ENCODE measurements around the gene CNTRL.

DNA sequence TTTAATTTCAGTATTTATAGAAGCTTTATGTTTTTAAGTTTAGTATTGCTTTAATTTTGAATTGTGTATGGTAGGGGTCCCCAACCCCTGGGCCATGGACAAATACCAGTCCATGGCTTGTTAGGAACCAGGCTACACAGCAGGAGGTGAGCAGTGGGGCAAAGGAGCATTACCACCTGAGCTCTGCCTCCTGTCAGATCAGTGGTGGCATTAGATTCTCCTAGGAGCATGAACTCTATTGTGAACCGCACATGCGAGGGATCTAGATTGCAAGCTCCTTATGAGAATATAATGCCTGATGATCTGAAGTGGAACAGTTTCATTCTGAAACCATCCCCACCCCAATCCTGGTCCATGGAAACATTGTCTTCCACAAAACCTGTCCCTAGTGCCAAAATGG lies 26.6 kb upstream of the CNTRL start:
- TF ChIP-seq, protein P1, sequence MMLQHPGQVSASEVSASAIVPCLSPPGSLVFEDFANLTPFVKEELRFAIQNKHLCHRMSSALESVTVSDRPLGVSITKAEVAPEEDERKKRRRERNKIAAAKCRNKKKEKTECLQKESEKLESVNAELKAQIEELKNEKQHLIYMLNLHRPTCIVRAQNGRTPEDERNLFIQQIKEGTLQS (IDR thresholded peaks at IDR 0.05), result no peak
- TF ChIP-seq SRF (IDR thresholded peaks at IDR 0.05; ENCODE audit: low read depth) (no peak), YY1 (IDR thresholded peaks at IDR 0.05; ENCODE audit: extremely low read depth, insufficient replicate concordance, low read depth, low read length) (no peak), EGR1 (IDR thresholded peaks at IDR 0.05; ENCODE audit: low read depth) (no peak), POLR2AphosphoS5 (IDR thresholded peaks at IDR 0.05; ENCODE audit: low read depth, low read length) (no peak), EZH2 (IDR thresholded peaks at IDR 0.05) (no peak), ELF1 (IDR thresholded peaks at IDR 0.05; ENCODE audit: borderline replicate concordance, low read depth) (no peak), RAD21 (IDR thresholded peaks at IDR 0.05; ENCODE audit: low read depth) (no peak), POLR2A (IDR thresholded peaks at IDR 0.05; ENCODE audit: borderline replicate concordance, extremely low read depth, insufficient read depth, insufficient read length) (no peak), EZH2phosphoT487 (IDR thresholded peaks at IDR 0.05; ENCODE audit: borderline replicate concordance) (no peak), SIN3A (IDR thresholded peaks at IDR 0.05; ENCODE audit: low read depth) (no peak)
- TF ChIP-seq, protein P2, sequence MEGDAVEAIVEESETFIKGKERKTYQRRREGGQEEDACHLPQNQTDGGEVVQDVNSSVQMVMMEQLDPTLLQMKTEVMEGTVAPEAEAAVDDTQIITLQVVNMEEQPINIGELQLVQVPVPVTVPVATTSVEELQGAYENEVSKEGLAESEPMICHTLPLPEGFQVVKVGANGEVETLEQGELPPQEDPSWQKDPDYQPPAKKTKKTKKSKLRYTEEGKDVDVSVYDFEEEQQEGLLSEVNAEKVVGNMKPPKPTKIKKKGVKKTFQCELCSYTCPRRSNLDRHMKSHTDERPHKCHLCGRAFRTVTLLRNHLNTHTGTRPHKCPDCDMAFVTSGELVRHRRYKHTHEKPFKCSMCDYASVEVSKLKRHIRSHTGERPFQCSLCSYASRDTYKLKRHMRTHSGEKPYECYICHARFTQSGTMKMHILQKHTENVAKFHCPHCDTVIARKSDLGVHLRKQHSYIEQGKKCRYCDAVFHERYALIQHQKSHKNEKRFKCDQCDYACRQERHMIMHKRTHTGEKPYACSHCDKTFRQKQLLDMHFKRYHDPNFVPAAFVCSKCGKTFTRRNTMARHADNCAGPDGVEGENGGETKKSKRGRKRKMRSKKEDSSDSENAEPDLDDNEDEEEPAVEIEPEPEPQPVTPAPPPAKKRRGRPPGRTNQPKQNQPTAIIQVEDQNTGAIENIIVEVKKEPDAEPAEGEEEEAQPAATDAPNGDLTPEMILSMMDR (IDR thresholded peaks at IDR 0.05 in 2 of 3, conservative IDR thresholded peaks at IDR 0.05 in 1 of 3; ENCODE audit: borderline replicate concordance in 1 of 3, insufficient read depth in 1 of 3, low read depth in 2 of 3, low read length in 2 of 3), result no peak
- TF ChIP-seq, protein P3, sequence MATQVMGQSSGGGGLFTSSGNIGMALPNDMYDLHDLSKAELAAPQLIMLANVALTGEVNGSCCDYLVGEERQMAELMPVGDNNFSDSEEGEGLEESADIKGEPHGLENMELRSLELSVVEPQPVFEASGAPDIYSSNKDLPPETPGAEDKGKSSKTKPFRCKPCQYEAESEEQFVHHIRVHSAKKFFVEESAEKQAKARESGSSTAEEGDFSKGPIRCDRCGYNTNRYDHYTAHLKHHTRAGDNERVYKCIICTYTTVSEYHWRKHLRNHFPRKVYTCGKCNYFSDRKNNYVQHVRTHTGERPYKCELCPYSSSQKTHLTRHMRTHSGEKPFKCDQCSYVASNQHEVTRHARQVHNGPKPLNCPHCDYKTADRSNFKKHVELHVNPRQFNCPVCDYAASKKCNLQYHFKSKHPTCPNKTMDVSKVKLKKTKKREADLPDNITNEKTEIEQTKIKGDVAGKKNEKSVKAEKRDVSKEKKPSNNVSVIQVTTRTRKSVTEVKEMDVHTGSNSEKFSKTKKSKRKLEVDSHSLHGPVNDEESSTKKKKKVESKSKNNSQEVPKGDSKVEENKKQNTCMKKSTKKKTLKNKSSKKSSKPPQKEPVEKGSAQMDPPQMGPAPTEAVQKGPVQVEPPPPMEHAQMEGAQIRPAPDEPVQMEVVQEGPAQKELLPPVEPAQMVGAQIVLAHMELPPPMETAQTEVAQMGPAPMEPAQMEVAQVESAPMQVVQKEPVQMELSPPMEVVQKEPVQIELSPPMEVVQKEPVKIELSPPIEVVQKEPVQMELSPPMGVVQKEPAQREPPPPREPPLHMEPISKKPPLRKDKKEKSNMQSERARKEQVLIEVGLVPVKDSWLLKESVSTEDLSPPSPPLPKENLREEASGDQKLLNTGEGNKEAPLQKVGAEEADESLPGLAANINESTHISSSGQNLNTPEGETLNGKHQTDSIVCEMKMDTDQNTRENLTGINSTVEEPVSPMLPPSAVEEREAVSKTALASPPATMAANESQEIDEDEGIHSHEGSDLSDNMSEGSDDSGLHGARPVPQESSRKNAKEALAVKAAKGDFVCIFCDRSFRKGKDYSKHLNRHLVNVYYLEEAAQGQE (IDR thresholded peaks at IDR 0.05; ENCODE audit: low read depth), result no peak
- TF ChIP-seq, protein P4, sequence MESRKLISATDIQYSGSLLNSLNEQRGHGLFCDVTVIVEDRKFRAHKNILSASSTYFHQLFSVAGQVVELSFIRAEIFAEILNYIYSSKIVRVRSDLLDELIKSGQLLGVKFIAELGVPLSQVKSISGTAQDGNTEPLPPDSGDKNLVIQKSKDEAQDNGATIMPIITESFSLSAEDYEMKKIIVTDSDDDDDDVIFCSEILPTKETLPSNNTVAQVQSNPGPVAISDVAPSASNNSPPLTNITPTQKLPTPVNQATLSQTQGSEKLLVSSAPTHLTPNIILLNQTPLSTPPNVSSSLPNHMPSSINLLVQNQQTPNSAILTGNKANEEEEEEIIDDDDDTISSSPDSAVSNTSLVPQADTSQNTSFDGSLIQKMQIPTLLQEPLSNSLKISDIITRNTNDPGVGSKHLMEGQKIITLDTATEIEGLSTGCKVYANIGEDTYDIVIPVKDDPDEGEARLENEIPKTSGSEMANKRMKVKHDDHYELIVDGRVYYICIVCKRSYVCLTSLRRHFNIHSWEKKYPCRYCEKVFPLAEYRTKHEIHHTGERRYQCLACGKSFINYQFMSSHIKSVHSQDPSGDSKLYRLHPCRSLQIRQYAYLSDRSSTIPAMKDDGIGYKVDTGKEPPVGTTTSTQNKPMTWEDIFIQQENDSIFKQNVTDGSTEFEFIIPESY (IDR thresholded peaks at IDR 0.05; ENCODE audit: extremely low read depth, insufficient replicate concordance, low read length), result no peak
